OCI-LY1 (cell line): ENCODE data around the gene CARS2.

Experiments
- EZH2 ChIP-seq: fragments of 200-600 bp; sonication (generic), shearing (Covaris generic); IDR thresholded peaks from 2 replicates; pipeline ENCODE4 v1.8.0; 2017; ENCODE audit warnings: borderline replicate concordance, mixed run types, mild to moderate bottlenecking, antibody characterized with exemption, low read length, moderate library complexity, mixed read lengths
- TF ChIP-seq, protein P1 (sequence below): fragments of 200-600 bp; sonication (generic), shearing (Covaris generic); IDR thresholded peaks from 2 replicates; pipeline ENCODE4 v1.5.1; 2017; ENCODE audit warnings: mild to moderate bottlenecking, antibody characterized with exemption, low read length, moderate library complexity, mixed read lengths

DNA sequence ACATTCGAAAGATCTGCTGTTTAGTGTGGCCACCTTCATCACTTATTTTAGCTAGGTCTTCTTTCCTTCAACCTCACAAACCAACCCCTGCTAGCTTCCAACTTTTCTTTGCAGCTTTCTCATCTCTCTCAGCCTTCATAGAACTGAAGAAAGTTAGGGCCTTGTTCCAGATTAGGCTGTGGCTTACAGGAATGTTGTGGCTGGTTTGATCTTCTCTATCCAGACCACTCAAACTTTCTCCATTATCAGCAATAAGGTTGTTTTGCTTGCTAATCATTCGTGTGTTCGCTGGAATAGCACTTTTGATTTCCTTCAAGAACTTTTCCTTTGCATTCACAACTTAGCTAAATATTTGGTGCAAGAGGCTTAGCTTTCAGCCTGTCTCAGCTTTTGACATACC, 44.7 kb downstream of the CARS2 start:
- no peak for TF ChIP-seq EZH2
- TF ChIP-seq, protein P1, sequence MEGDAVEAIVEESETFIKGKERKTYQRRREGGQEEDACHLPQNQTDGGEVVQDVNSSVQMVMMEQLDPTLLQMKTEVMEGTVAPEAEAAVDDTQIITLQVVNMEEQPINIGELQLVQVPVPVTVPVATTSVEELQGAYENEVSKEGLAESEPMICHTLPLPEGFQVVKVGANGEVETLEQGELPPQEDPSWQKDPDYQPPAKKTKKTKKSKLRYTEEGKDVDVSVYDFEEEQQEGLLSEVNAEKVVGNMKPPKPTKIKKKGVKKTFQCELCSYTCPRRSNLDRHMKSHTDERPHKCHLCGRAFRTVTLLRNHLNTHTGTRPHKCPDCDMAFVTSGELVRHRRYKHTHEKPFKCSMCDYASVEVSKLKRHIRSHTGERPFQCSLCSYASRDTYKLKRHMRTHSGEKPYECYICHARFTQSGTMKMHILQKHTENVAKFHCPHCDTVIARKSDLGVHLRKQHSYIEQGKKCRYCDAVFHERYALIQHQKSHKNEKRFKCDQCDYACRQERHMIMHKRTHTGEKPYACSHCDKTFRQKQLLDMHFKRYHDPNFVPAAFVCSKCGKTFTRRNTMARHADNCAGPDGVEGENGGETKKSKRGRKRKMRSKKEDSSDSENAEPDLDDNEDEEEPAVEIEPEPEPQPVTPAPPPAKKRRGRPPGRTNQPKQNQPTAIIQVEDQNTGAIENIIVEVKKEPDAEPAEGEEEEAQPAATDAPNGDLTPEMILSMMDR = no peak
